BJ (cell line): Measurements from ENCODE around the gene KRT25. TPM values are rescaled to one million over a fixed set of nuclear protein-coding genes. Genes with fewer than 3 reads are reported as not detected.

ENCODE experiments used
- CTCF ChIA-PET: fragments of 350-600 bp; formaldehyde crosslinking; extraction: SDS; loops from one replicate; lab custom pipeline; 2021; ENCODE audit warnings: antibody characterized with exemption, inconsistent platforms; lab: Yijun Ruan, JAX
- POLR2A ChIA-PET: fragments of 300-600 bp; sonication (Branson Sonifier 250); formaldehyde crosslinking; extraction: SDS; loops from one replicate; lab custom pipeline; 2021; ENCODE audit warnings: antibody characterized with exemption; lab: Charles Lee
- DNase-seq: peaks from one replicate; pipeline ENCODE4 v3.0.0-alpha.2; 2011; ENCODE audit warnings: low read depth
- H3K27me3 ChIP-seq: 2 replicates; pipeline ENCODE4 v1.6.0; 2011; ENCODE audit warnings: low read length; ENCODE audit not compliant: control insufficient read depth, insufficient read depth
- H3K36me3 ChIP-seq: 2 replicates; pipeline ENCODE4 v1.5.1; 2011; ENCODE audit warnings: low read length; ENCODE audit not compliant: control insufficient read depth, insufficient read depth
- H3K4me3 ChIP-seq: 2 replicates; pipeline ENCODE4 v1.5.1; 2011; ENCODE audit warnings: low read depth, mild to moderate bottlenecking, control low read depth, low read length
- polyA plus RNA-seq: library from polyadenylated mRNA; depleted of rRNA; stranded (reverse); fragments of >200 nt; gene quantifications from 2 replicates; pipeline ENCODE4 v1.2.3, GENCODE V29; 2011
- TF ChIP-seq, protein P1 (sequence below): IDR thresholded peaks from 2 replicates; pipeline ENCODE4 v1.5.1; 2011; ENCODE audit warnings: low read depth, mild to moderate bottlenecking, control low read depth, inconsistent platforms, low read length, moderate library complexity; ENCODE audit not compliant: insufficient read depth

KRT25 gene
- polyA plus RNA-seq, 1 experiment = not detected

DNA sequence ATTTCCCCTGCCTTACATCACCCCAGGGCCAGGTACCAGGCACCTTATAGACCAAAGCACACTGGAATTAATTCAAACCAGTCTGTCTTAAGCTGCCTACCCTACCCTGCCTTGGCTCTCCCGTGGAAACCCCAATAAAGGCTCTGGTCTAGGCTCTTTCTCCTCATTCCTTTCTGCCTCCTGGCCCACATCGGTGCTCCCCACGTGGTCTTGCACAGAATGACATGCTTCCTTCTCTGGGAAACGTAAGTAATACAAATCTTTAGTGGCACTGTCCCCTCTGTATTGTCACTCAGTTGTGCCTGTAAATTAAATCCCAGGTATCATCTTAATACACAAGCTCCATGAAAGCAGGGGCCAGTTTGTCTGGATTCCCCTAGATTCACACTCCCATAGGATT, 16.6 kb downstream of the KRT25 start:
- TF ChIP-seq, protein P1, sequence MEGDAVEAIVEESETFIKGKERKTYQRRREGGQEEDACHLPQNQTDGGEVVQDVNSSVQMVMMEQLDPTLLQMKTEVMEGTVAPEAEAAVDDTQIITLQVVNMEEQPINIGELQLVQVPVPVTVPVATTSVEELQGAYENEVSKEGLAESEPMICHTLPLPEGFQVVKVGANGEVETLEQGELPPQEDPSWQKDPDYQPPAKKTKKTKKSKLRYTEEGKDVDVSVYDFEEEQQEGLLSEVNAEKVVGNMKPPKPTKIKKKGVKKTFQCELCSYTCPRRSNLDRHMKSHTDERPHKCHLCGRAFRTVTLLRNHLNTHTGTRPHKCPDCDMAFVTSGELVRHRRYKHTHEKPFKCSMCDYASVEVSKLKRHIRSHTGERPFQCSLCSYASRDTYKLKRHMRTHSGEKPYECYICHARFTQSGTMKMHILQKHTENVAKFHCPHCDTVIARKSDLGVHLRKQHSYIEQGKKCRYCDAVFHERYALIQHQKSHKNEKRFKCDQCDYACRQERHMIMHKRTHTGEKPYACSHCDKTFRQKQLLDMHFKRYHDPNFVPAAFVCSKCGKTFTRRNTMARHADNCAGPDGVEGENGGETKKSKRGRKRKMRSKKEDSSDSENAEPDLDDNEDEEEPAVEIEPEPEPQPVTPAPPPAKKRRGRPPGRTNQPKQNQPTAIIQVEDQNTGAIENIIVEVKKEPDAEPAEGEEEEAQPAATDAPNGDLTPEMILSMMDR = no peak
- CTCF ChIA-PET = no interaction called here
- H3K36me3 ChIP-seq = no peaks in the 10 kb centered on the region
- POLR2A ChIA-PET = no interaction called here
- no peak for DNase-seq
- H3K27me3 ChIP-seq = peaks cover 12% of the 10 kb centered on the region
- no peak overlapping the region for H3K4me3 ChIP-seq

DNA sequence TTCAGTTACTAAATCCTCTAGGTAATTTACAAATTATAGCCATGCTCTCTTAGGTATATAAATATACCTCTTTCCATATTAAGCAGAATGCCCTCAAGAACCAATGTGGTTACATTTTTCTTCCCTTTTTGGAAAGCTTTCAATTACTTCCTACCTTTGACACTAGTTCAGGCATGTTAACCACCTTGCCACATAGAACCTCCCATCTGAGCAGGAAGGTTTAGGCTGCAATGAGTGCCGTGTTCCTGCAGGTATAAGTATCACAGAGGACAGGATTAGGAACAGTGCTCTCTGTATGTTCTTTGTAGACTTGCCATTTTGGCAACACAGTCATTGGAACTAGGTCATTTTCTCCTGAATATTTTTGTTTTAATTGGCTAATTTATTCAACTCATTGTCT, 20.1 kb downstream of the KRT25 start:
- ChIA-PET CTCF (interaction anchor here (1.5 kb wide), 1 partner anchor 11 kb away, joined by 3 read pairs; no protein-coding TSS in a partner anchor), POLR2A (no interaction called here)
- no peak for DNase-seq
- H3K27me3 ChIP-seq = peaks cover 10% of the 10 kb centered on the region
- no peak overlapping the region for H3K4me3 ChIP-seq
- TF ChIP-seq, protein P1 = no peak
- no peaks in the 10 kb centered on the region for H3K36me3 ChIP-seq

DNA sequence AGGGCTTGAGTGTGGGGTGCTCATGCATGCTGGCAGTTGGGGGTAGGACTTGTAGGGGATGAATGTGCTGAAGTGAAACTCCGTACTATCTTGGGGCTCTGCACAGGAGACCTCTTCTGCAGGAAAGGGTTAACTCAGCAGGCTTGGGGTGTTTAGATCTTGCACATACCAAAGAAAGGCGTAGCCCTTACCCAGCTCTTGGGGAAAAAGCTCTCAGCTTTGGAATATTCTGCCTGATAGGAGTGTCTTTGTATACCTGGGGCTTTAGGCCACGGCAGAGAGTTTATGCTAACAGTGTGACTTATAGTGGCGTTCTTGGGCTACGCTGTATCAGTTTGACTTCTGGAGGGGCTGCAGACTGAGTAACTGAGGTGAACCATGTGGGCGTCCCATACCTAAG, 21.1 kb downstream of the KRT25 start:
- ChIA-PET CTCF (interaction anchor here (1.2 kb wide), 1 partner anchor 9 kb away, joined by 3 read pairs; no protein-coding TSS in a partner anchor), POLR2A (no interaction called here)
- Histone ChIP-seq H3K27me3 (peaks cover 9% of the 10 kb centered on the region), H3K4me3 (no peak overlapping the region), H3K36me3 (no peaks in the 10 kb centered on the region)
- TF ChIP-seq, protein P1 = no peak
- no peak for DNase-seq

DNA sequence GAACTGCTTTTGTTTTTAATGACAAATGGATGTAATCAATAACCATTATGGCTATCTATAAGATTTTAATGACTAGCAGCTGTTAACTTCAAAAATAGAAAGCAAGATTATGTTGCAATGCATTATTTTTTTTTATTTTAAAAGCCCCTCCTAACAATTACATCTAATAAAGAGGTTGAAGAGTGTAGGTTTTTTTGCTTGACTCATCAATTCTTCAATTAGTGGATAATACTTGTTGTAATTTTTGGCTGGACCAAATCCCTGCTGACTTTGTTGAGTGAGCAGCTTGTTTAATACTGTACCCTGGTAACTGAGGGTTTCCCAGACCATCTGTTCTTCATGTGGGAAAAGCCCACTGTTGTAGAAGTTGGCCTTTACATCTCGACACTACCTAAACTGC, 24.2 kb downstream of the KRT25 start:
- POLR2A ChIA-PET = no interaction called here
- DNase-seq = no peak
- no peaks in the 10 kb centered on the region for H3K36me3 ChIP-seq
- CTCF ChIA-PET = interaction anchor here (1.2 to 1.4 kb wide), 3 partner anchors 32 to 917 kb away, joined by 3 to 4 read pairs (median 3); no protein-coding TSS in a partner anchor
- TF ChIP-seq, protein P1 = no peak
- H3K27me3 ChIP-seq = peaks cover 3% of the 10 kb centered on the region
- H3K4me3 ChIP-seq = no peak overlapping the region

DNA sequence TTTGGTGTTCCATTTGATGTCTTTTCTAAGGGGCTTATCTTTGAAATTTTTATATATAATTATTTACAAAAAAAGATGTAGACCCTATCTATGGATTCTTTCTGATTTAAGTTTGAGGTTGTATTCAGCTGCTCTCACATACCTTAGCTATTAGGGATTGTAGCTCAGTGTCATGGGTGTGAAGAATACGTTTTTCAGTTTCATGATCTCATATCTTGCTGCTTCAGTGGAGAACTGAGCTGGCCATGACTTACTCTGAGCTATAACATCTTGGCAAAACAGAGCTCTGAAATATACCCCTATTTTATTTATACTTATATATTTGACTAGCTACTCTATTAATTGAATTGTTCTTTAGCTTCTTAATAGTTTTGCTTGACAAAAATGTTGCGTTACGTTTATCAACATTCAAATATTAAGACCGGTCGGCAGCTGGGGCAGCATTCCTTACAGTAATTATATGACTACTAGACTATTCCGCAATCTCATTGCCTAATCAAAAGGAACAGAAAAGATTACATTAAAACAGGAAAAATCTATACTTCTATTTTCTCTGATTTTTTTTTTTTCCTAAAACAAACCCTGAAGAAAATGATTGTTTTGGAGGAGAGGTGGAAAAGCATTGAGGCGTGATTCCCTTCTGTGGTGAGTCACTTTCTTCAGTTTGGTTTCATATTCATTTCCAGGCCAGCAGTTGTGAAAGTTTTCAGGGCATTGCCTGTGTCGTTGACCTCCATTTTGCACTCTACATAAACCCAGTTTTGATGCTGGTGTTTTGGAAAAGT, 27.5 kb downstream of the KRT25 start:
- no peak for DNase-seq

More for the DNA sequence above, 27.5 kb downstream of the KRT25 start:
- CTCF ChIA-PET = interaction anchor here (0.8 to 0.9 kb wide), 2 partner anchors 108 to 113 kb away, joined by 3 read pairs; no protein-coding TSS in a partner anchor
- peaks cover 7% of the 10 kb centered on the region for H3K27me3 ChIP-seq
- TF ChIP-seq, protein P1 = no peak
- POLR2A ChIA-PET = no interaction called here
- no peak overlapping the region for H3K4me3 ChIP-seq
- no peaks in the 10 kb centered on the region for H3K36me3 ChIP-seq
